Effector memory CD4-positive, alpha-beta T cell (primary cell): ENCODE measurements around the gene GRAMD1B.

Source experiments
- DNase-seq, 3 donors: peaks; one replicate each; pipeline ENCODE4 v3.0.0-alpha.2; 2020
- H3K27ac ChIP-seq: 2 replicates; pipeline ENCODE4 v1.7.0; 2013; ENCODE audit warnings: mild to moderate bottlenecking, low read length, moderate library complexity; ENCODE audit not compliant: insufficient read depth, poor library complexity, severe bottlenecking
- H3K27me3 ChIP-seq: replicated peaks from 2 replicates; pipeline ENCODE4 v1.7.0; 2013; ENCODE audit warnings: mild to moderate bottlenecking, low read length; ENCODE audit not compliant: insufficient read depth, control insufficient read depth, poor library complexity, severe bottlenecking
- H3K36me3 ChIP-seq: 2 replicates; pipeline ENCODE4 v1.7.0; 2013; ENCODE audit warnings: mild to moderate bottlenecking, low read length, moderate library complexity; ENCODE audit not compliant: control insufficient read depth, insufficient read depth
- H3K4me1 ChIP-seq: 2 replicates; pipeline ENCODE4 v1.7.0; 2013; ENCODE audit warnings: low read length, mild to moderate bottlenecking; ENCODE audit not compliant: control insufficient read depth, insufficient read depth, poor library complexity, severe bottlenecking
- H3K4me3 ChIP-seq: 2 replicates; pipeline ENCODE4 v1.7.0; 2013; ENCODE audit warnings: low read length, low read depth, mild to moderate bottlenecking; ENCODE audit not compliant: insufficient read depth, poor library complexity, severe bottlenecking
- H3K9me3 ChIP-seq: 2 replicates; pipeline ENCODE4 v1.7.0; 2013; ENCODE audit warnings: mild to moderate bottlenecking, low read length, moderate library complexity; ENCODE audit not compliant: control insufficient read depth

Gene GRAMD1B

GRCh38 chr11:123584737-123585136 lies 154.7 kb downstream of the GRAMD1B start:
- no peak for DNase-seq
- H3K27me3 ChIP-seq, result no peaks in the 10 kb centered on the region
- H3K4me3 ChIP-seq, result no peak overlapping the region
- no peaks in the 10 kb centered on the region for H3K36me3 ChIP-seq
- no peak overlapping the region for H3K27ac ChIP-seq
- no peaks in the 10 kb centered on the region for H3K4me1 ChIP-seq
- H3K9me3 ChIP-seq, result no peaks in the 10 kb centered on the region

GRCh38 chr11:123585206-123585605 lies 155.1 kb downstream of the GRAMD1B start:
- H3K36me3 ChIP-seq, result no peaks in the 10 kb centered on the region
- DNase-seq, result no peak

GRCh38 chr11:123585706-123586105 lies 155.6 kb downstream of the GRAMD1B start:
- H3K36me3 ChIP-seq, result no peaks in the 10 kb centered on the region
- DNase-seq, result no peak
- no peak overlapping the region for H3K4me3 ChIP-seq
- H3K27ac ChIP-seq, result no peak overlapping the region
- H3K4me1 ChIP-seq, result no peaks in the 10 kb centered on the region
- no peaks in the 10 kb centered on the region for H3K9me3 ChIP-seq
- H3K27me3 ChIP-seq, result no peaks in the 10 kb centered on the region

More at GRCh38 chr11:123585206-123585605, 155.1 kb downstream of the GRAMD1B start:
- no peaks in the 10 kb centered on the region for H3K9me3 ChIP-seq
- no peak overlapping the region for H3K27ac ChIP-seq
- no peak overlapping the region for H3K4me3 ChIP-seq
- H3K4me1 ChIP-seq, result no peaks in the 10 kb centered on the region
- no peaks in the 10 kb centered on the region for H3K27me3 ChIP-seq

DNA sequence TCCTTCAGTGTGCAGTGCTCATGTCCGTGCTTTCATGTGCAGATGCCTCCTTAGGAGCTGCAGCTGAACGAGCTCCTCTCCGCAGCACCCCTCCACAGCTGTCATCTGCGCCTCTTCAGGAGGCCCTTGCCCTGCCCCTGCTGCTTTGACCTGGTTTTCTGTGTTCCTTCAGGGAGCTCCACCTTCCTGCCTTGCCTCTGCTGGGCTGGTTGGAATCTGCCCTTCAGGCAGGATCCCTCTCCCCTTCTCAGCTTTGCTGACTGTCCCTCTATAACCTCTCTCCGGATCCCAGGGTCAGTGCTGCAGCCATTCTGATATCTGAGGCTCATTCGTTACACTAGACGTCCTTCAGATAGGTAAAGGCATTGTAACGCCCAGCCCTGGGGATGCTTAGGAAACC lies 156.5 kb downstream of the GRAMD1B start:
- Histone ChIP-seq H3K27me3 (no peaks in the 10 kb centered on the region), H3K4me1 (no peaks in the 10 kb centered on the region)

GRCh38 chr11:123587044-123587443 lies 157.0 kb downstream of the GRAMD1B start:
- Histone ChIP-seq H3K4me3 (no peak overlapping the region), H3K27me3 (no peaks in the 10 kb centered on the region), H3K9me3 (no peaks in the 10 kb centered on the region), H3K27ac (no peak overlapping the region), H3K36me3 (no peaks in the 10 kb centered on the region), H3K4me1 (no peaks in the 10 kb centered on the region)
- no peak for DNase-seq

More for the DNA sequence above, 156.5 kb downstream of the GRAMD1B start:
- DNase-seq, result no peak
- Histone ChIP-seq H3K4me3 (no peak overlapping the region), H3K36me3 (no peaks in the 10 kb centered on the region), H3K9me3 (no peaks in the 10 kb centered on the region), H3K27ac (no peak overlapping the region)

DNA sequence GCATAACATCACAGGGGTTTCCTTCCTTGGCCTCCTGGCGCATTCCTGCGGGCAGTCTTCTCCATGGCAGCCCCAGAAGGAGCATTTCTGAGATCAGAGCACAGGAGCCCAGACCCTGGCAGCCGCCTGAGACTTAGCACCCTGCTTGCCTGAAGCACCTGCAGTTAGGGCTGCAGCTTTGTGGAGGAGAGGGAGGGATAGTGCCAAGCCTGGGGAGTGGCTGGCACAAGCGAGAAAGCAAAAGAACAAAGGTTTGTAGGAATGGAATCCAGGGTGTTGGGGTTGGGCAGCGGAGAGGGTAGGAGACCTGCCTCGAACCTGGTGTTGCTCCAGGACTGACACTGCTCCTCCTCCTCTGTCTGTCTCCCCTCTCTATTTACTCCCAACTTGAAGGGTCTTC lies 157.5 kb downstream of the GRAMD1B start:
- Histone ChIP-seq H3K4me1 (no peaks in the 10 kb centered on the region), H3K27ac (no peak overlapping the region), H3K9me3 (no peaks in the 10 kb centered on the region), H3K4me3 (no peak overlapping the region), H3K36me3 (no peaks in the 10 kb centered on the region), H3K27me3 (no peaks in the 10 kb centered on the region)
- no peak for DNase-seq

GRCh38 chr11:123588117-123588863 lies 158.2 kb downstream of the GRAMD1B start:
- no peaks in the 10 kb centered on the region for H3K27me3 ChIP-seq
- DNase-seq, result no peak
- no peaks in the 10 kb centered on the region for H3K4me1 ChIP-seq
- no peaks in the 10 kb centered on the region for H3K9me3 ChIP-seq
- H3K27ac ChIP-seq, result no peak overlapping the region
- no peaks in the 10 kb centered on the region for H3K36me3 ChIP-seq
- H3K4me3 ChIP-seq, result no peak overlapping the region

DNA sequence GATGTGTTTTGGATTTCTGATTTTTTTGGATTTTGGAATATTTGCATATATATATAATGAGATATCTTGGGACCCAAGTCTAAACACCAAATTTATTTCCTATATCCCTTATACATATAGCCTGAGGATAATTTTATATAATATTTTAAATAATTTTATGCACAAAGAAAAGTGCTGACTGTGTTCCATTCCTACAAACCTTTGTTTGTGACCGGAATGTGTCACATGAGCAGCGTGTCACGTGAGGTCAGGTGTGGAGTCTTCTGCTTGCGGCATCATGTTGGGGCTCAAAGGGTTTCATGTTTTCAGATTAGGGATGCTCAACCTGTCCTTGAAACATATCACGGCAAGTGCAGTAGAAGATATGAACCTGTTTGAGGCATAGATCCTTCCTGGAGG lies 158.8 kb downstream of the GRAMD1B start:
- no peak overlapping the region for H3K27ac ChIP-seq
- DNase-seq, result no peak
- H3K4me3 ChIP-seq, result no peak overlapping the region
- no peaks in the 10 kb centered on the region for H3K4me1 ChIP-seq
- H3K27me3 ChIP-seq, result no peaks in the 10 kb centered on the region
- no peaks in the 10 kb centered on the region for H3K9me3 ChIP-seq
- no peaks in the 10 kb centered on the region for H3K36me3 ChIP-seq

GRCh38 chr11:123590296-123590912 lies 160.3 kb downstream of the GRAMD1B start:
- Histone ChIP-seq H3K4me1 (no peaks in the 10 kb centered on the region), H3K27ac (no peak overlapping the region), H3K27me3 (no peaks in the 10 kb centered on the region), H3K4me3 (no peak overlapping the region), H3K9me3 (no peaks in the 10 kb centered on the region), H3K36me3 (no peaks in the 10 kb centered on the region)
- DNase-seq, result no peak

GRCh38 chr11:123593570-123593969 lies 163.5 kb downstream of the GRAMD1B start:
- no peaks in the 10 kb centered on the region for H3K9me3 ChIP-seq
- no peak overlapping the region for H3K27ac ChIP-seq
- no peak overlapping the region for H3K4me3 ChIP-seq
- H3K36me3 ChIP-seq, result no peaks in the 10 kb centered on the region
- no peaks in the 10 kb centered on the region for H3K27me3 ChIP-seq
- DNase-seq, result no peak
- H3K4me1 ChIP-seq, result no peaks in the 10 kb centered on the region
